SK-N-MC (cell line): ENCODE results near the gene SCLT1.

ENCODE experiments used
- EZH2 ChIP-seq: fragments of 200-600 bp; sonication (generic); IDR thresholded peaks from one replicate; pipeline ENCODE4 v1.6.1; 2017; ENCODE audit warnings: antibody characterized with exemption
- FOXP2 ChIP-seq: optimal IDR thresholded peaks from 2 replicates; pipeline ENCODE3; 2011; ENCODE audit warnings: mild to moderate bottlenecking, moderate library complexity; ENCODE audit not compliant: insufficient read depth; ENCODE audit errors: extremely low read length, control extremely low read depth
- POLR2AphosphoS5 ChIP-seq: IDR thresholded peaks from 2 replicates; pipeline ENCODE4 v1.6.1; 2012; ENCODE audit warnings: mild to moderate bottlenecking, low read depth, low read length, borderline replicate concordance

DNA sequence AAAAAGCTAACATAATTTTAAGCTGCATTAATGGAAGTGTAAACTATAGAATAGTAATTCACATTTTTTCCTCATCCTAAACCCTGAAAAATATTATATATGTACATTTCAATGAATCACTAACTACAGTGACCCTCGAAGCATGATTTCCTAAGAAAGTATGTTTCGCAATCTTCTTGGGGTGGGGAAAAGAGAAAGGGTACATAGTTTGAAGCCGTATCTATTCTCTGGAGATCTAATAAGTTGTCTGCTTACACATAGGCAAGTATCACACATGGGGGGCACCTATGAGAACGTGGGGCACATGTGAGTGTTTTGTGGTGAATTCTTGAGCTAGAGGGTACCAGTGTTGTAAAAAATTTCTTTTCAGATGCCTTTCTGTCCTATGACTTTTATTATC, 212.7 kb downstream of the SCLT1 start:
- TF ChIP-seq POLR2AphosphoS5, result no peak
- TF ChIP-seq EZH2, result no peak
- TF ChIP-seq FOXP2, result no peak
